DND-41 (cell line): ENCODE data around the gene PRKACG.

ENCODE experiments used
- ATAC-seq: fragments of 200-7000 bp; cut with Tn5 transposase; 3 replicates; pipeline ENCODE4 v1.9.1; 2021; ENCODE audit warnings: low read depth; ENCODE audit not compliant: insufficient read depth
- DNase-seq: peaks from one replicate; pipeline ENCODE4 v3.0.0-alpha.2; 2020
- H2AFZ ChIP-seq: 2 replicates; pipeline ENCODE4 v1.6.0; 2012; ENCODE audit warnings: low read depth, low read length
- H3K27ac ChIP-seq: 2 replicates; pipeline ENCODE4 v1.5.1; 2012; ENCODE audit warnings: low read length, inconsistent platforms
- H3K27me3 ChIP-seq: fragments of 200-600 bp; sonication (generic); 2 replicates; pipeline ENCODE4 v1.6.0; 2012; ENCODE audit warnings: low read length, mild to moderate bottlenecking, inconsistent platforms; ENCODE audit not compliant: insufficient read depth, poor library complexity
- H3K36me3 ChIP-seq: 2 replicates; pipeline ENCODE4 v1.5.1; 2012; ENCODE audit warnings: low read length, inconsistent platforms; ENCODE audit not compliant: insufficient read depth
- H3K4me1 ChIP-seq: 2 replicates; pipeline ENCODE4 v1.5.1; 2012; ENCODE audit warnings: mild to moderate bottlenecking, low read length; ENCODE audit not compliant: insufficient read depth
- H3K4me2 ChIP-seq: 2 replicates; pipeline ENCODE4 v1.6.0; 2012; ENCODE audit warnings: mild to moderate bottlenecking, moderate library complexity, low read length, inconsistent platforms; ENCODE audit not compliant: insufficient read depth
- H3K4me3 ChIP-seq, 2 experiments: fragments of 200-600 bp in 1 of 2; shearing (Covaris generic) in 1 of 2; 2 replicates each; pipeline ENCODE4 v1.5.1; 2012 to 2016; ENCODE audit warnings: inconsistent platforms in 2 of 2, low read length in 2 of 2, mild to moderate bottlenecking in 2 of 2, low read depth in 1 of 2, moderate library complexity in 1 of 2
- H3K79me2 ChIP-seq: 2 replicates; pipeline ENCODE4 v1.6.0; 2012; ENCODE audit warnings: low read length, inconsistent platforms; ENCODE audit not compliant: insufficient read depth
- H3K9ac ChIP-seq: 2 replicates; pipeline ENCODE4 v1.6.0; 2012; ENCODE audit warnings: low read depth, mild to moderate bottlenecking, inconsistent platforms, low read length, moderate library complexity
- H3K9me3 ChIP-seq: 2 replicates; pipeline ENCODE4 v1.5.1; 2012; ENCODE audit warnings: low read length, moderate library complexity, mild to moderate bottlenecking, inconsistent platforms; ENCODE audit not compliant: insufficient read depth, severe bottlenecking
- H4K20me1 ChIP-seq: 2 replicates; pipeline ENCODE4 v1.6.0; 2012; ENCODE audit warnings: low read length; ENCODE audit not compliant: insufficient read depth
- EZH2 ChIP-seq: IDR thresholded peaks from 3 replicates; pipeline ENCODE4 v1.6.1; 2012; ENCODE audit warnings: borderline replicate concordance, low read depth, mild to moderate bottlenecking, moderate library complexity, low read length, inconsistent platforms; ENCODE audit not compliant: severe bottlenecking
- TF ChIP-seq, protein P1 (sequence below): IDR thresholded peaks from 2 replicates; pipeline ENCODE4 v1.5.1; 2012; ENCODE audit warnings: borderline replicate concordance, low read length, moderate library complexity, mild to moderate bottlenecking; ENCODE audit not compliant: poor library complexity, severe bottlenecking; ENCODE audit errors: extremely low read depth

The PRKACG gene

DNA sequence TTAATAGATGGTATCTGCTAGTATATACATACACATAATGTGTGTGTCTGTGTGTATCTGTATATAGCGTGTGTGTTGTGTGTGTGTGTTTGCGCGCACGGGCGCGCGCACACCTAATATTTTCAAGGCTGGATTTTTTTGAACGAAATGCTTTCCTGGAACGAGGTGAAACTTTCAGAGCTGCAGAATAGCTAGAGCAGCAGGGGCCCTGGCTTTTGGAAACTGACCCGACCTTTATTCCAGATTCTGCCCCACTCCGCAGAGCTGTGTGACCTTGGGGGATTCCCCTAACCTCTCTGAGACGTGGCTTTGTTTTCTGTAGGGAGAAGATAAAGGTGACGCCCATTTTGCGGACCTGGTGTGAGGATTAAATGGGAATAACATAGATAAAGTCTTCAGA is 22.4 kb upstream of the PRKACG start:
- no peak for ATAC-seq
- TF ChIP-seq, protein P1, sequence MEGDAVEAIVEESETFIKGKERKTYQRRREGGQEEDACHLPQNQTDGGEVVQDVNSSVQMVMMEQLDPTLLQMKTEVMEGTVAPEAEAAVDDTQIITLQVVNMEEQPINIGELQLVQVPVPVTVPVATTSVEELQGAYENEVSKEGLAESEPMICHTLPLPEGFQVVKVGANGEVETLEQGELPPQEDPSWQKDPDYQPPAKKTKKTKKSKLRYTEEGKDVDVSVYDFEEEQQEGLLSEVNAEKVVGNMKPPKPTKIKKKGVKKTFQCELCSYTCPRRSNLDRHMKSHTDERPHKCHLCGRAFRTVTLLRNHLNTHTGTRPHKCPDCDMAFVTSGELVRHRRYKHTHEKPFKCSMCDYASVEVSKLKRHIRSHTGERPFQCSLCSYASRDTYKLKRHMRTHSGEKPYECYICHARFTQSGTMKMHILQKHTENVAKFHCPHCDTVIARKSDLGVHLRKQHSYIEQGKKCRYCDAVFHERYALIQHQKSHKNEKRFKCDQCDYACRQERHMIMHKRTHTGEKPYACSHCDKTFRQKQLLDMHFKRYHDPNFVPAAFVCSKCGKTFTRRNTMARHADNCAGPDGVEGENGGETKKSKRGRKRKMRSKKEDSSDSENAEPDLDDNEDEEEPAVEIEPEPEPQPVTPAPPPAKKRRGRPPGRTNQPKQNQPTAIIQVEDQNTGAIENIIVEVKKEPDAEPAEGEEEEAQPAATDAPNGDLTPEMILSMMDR = no peak
- TF ChIP-seq EZH2 = no peak
- Histone ChIP-seq H3K4me2 (peak overlapping the region; percentile 76), H3K4me3 (peak overlapping the region; percentile 54 to 90), H4K20me1 (peaks cover 3% of the 10 kb centered on the region; the same call in 1 of the 2 replicates), H3K27me3 (no peaks in the 10 kb centered on the region), H2AFZ (peak overlapping the region; percentile 92), H3K4me1 (peaks cover 13% of the 10 kb centered on the region), H3K9ac (peak overlapping the region; percentile 73), H3K79me2 (peaks cover 33% of the 10 kb centered on the region), H3K36me3 (no peaks in the 10 kb centered on the region), H3K9me3 (no peaks in the 10 kb centered on the region), H3K27ac (peak overlapping the region; percentile 72)
- DNase-seq = no peak

DNA sequence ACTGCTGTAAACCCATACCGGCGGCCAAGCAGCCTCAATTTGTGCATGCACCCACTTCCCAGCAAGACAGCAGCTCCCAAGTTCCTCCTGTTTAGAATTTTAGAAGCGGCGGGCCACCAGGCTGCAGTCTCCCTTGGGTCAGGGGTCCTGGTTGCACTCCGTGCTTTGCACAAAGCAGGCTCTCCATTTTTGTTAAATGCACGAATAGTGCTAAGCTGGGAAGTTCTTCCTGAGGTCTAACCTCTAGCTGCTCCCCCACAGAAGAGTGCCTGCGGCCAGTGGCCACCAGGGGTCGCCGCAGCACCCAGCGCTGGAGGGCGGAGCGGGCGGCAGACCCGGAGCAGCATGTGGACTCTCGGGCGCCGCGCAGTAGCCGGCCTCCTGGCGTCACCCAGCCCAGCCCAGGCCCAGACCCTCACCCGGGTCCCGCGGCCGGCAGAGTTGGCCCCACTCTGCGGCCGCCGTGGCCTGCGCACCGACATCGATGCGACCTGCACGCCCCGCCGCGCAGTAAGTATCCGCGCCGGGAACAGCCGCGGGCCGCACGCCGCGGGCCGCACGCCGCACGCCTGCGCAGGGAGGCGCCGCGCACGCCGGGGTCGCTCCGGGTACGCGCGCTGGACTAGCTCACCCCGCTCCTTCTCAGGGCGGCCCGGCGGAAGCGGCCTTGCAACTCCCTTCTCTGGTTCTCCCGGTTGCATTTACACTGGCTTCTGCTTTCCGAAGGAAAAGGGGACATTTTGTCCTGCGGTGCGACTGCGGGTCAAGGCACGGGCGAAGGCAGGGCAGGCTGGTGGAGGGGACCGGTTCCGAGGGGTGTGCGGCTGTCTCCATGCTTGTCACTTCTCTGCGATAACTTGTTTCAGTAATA is 21.8 kb upstream of the PRKACG start, which contains the start of gene FXN:
TSS of gene FXN (plus strand) at position 315 of the 871 bp plus-strand sequence. CDS start at position 346, 31 bp downstream.
- peak; percentile 93 for ATAC-seq

DNA sequence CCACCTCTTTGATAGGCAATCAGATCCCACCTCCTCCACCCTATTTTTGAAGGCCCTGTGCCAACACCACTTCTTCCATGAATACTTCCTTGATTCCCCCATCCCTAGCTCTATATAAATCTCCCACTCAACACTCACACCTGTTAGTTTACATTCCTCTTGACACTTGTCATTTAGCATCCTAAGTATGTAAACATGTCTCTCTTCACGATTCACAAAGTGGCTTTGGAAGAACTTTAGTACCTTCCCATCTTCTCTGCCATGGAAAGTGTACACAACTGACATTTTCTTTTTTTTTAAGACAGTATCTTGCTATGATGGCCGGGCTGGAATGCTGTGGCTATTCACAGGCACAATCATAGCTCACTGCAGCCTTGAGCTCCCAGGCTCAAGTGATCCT is 20.2 kb upstream of the PRKACG start:
- TF ChIP-seq, protein P1 = no peak
- no peak for TF ChIP-seq EZH2
- peaks cover 20% of the 10 kb centered on the region for H3K79me2 ChIP-seq

More for the DNA sequence above, 21.8 kb upstream of the PRKACG start, which contains the start of gene FXN:
- H3K36me3 ChIP-seq = no peaks in the 10 kb centered on the region
- H3K4me3 ChIP-seq = peak within 1 kb of the TSS; percentile 54 to 90
- TF ChIP-seq, protein P1 = peak; percentile 85
- TF ChIP-seq EZH2 = no peak
- H2AFZ ChIP-seq = peak within 1 kb of the TSS; percentile 92
- peaks cover 16% of the 10 kb centered on the region for H3K4me1 ChIP-seq
- peaks cover 28% of the 10 kb centered on the region for H3K79me2 ChIP-seq
- peak; percentile 65 for DNase-seq
- peak within 1 kb of the TSS; percentile 76 for H3K4me2 ChIP-seq
- H3K27me3 ChIP-seq = no peaks in the 10 kb centered on the region
- H4K20me1 ChIP-seq = peaks cover 3% of the 10 kb centered on the region; the same call in 1 of the 2 replicates
- H3K9me3 ChIP-seq = no peaks in the 10 kb centered on the region
- H3K27ac ChIP-seq = peak within 1 kb of the TSS; percentile 72
- peak within 1 kb of the TSS; percentile 73 for H3K9ac ChIP-seq

More for the DNA sequence above, 20.2 kb upstream of the PRKACG start:
- H4K20me1 ChIP-seq = 0 out of 2 replicates have a peak, but pooled peaks cover 3% of the 10 kb centered on the region
- ATAC-seq (no peak), DNase-seq (no peak)
- H3K9me3 ChIP-seq = peaks cover 5% of the 10 kb centered on the region
- H2AFZ ChIP-seq = no peak overlapping the region
- H3K4me3 ChIP-seq = no peak overlapping the region
- no peaks in the 10 kb centered on the region for H3K27me3 ChIP-seq
- H3K9ac ChIP-seq = no peak overlapping the region
- no peak overlapping the region for H3K4me2 ChIP-seq
- no peaks in the 10 kb centered on the region for H3K36me3 ChIP-seq
- peaks cover 20% of the 10 kb centered on the region for H3K4me1 ChIP-seq
- H3K27ac ChIP-seq = no peak overlapping the region
